Germinal center (tissue), 1 donor: ENCODE data around the gene CAMK2D.

ENCODE experiments used
- DNase-seq: peaks from one replicate; pipeline ENCODE4 v3.0.0; 2012; ENCODE audit warnings: mixed read lengths, low spot score

The CAMK2D gene

DNA sequence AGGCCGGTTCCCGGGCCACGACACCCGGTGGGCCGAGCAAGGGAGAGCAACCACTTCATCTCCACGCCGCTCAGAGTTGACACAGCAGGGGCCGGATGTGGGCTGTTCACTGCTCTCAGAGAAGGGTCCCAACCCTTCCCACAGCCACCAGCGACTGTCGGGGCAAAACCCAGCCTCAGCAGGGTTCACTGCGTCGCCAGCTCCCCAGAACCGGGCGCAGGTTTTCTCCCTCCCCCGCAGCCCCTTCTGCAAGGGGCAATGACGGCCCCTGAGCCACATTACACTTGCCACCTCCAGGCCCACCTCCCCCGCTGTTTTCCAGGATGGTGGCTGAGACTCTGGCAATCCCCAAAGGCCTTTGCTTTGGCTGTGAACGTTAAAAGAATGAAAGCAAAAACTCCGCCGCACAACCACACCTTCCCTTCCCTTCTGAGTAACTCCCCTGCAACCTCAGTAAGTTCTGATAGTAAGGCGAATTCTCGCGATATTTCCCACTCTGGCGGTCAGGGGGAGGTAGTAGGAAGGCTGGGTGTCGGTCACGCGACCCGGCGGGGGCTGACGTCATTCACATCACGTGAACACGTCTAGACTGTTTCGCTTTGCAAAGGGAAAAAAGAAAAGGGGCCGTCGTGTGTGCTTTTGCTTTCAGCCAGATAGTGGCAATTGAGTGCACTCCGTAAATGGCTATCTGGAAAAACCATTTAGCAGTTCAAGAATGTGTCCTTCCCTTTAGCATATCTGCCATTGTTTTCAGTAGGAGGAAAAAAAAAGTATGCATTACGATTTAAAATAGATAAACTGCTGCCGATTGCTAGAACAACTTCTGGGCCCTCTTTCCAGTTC is 869 bp upstream of the CAMK2D start:
- DNase-seq = peak; percentile 93

GRCh38 chr4:113760795-113761619 is 531 bp downstream of the CAMK2D start:
- DNase-seq = peak; percentile 68

GRCh38 chr4:113760094-113760794 is 1.3 kb downstream of the CAMK2D start:
- DNase-seq = peak; percentile 36

DNA sequence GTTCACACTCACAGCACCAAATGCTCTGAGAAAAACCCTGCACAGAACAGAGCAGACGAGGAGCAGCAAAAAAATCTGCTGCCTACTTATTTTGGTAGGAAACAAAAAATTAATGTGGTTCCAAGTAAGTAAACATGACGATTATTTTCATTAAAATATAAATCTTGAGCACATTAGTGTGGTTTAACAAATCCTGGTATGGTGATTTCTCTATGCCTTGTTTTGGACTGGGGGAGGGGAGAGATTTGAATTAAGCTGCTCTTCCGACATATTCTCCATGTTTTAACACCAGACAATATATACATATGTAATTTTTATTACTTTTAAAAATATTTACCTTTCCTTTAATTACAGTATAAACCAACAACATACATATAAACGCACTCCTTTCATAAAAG is 1.8 kb downstream of the CAMK2D start:
- no peak for DNase-seq

DNA sequence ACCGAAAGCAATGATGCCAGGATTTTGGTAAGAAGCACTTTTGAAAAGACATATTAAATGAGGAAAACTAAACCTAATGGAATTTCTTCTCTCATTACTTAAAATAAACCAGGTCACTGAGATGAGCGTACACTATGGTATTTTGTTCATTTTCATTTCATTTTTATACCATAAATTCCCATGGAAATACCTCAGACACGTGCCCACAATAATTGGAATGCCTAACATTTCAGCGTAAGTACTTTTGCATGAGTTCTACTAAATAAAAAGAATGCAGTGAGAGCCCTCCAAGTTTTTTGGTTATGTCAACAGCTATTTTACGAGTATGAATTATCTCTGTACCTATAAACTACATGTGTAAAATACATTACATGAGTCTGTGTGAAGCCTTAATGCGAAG is 3.2 kb downstream of the CAMK2D start:
- no peak for DNase-seq

- DNase-seq = no peak
These were observed 4.1 kb downstream of the CAMK2D start for GRCh38 chr4:113757486-113757885.

GRCh38 chr4:113756005-113756410 is 5.5 kb downstream of the CAMK2D start:
- DNase-seq = no peak

GRCh38 chr4:113750734-113751133 is 10.8 kb downstream of the CAMK2D start:
- no peak for DNase-seq

GRCh38 chr4:113750296-113750695 is 11.2 kb downstream of the CAMK2D start:
- no peak for DNase-seq

DNA sequence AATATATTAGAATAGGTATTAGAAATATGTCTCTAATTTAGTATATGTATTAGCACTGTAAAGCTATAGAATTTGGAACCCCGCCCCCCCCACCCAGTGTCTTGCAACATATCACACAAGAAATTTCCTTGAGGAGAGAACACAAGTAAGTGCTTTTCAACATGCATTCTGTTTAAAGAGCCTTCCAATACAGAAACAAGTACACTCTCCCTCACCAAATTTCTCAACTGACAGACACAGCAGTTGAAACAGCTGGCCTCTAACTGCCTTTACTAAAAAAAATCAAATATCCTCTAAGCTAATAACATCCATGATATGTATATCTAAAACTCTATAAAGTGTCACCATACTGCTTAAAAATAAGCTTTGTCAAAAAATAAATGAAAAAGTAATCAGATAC is 12.4 kb downstream of the CAMK2D start:
- no peak for DNase-seq

- no peak for DNase-seq
These were observed 13.6 kb downstream of the CAMK2D start for GRCh38 chr4:113747949-113748348.

- no peak for DNase-seq
These were observed 15.8 kb downstream of the CAMK2D start for GRCh38 chr4:113745711-113746110.

GRCh38 chr4:113744667-113745240 is 16.8 kb downstream of the CAMK2D start:
- no peak for DNase-seq

- no peak for DNase-seq
These were observed 17.8 kb downstream of the CAMK2D start for GRCh38 chr4:113743690-113744089.

- DNase-seq = no peak
These were observed 18.9 kb downstream of the CAMK2D start for GRCh38 chr4:113742643-113743042.

DNA sequence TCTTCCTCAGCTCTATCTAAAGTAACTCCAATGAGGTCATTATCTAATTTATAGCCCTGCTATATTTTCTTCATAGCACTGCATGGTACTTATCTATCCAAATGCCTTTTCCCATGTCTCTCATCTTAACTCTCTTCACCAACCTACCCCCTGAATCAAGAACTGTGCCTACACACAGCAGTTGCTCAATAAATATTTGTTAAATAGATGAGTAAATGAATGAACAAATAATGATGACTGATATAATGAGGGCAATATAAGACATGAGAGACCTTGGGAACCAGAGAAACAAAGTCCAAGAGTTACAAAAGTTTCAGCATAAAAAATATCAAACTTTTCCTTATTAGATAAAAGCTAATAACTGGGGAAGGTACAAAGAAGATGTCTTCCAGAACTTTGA is 19.6 kb downstream of the CAMK2D start:
- DNase-seq = no peak

- DNase-seq = no peak
These were observed 20.6 kb downstream of the CAMK2D start for GRCh38 chr4:113740857-113741379.

- peak; percentile 2 for DNase-seq
These were observed 22.3 kb downstream of the CAMK2D start for GRCh38 chr4:113739197-113739596.

GRCh38 chr4:113738251-113738650 is 23.3 kb downstream of the CAMK2D start:
- no peak for DNase-seq

GRCh38 chr4:113733685-113734084 is 27.9 kb downstream of the CAMK2D start:
- no peak for DNase-seq

GRCh38 chr4:113732967-113733527 is 28.5 kb downstream of the CAMK2D start:
- DNase-seq = no peak
